Peyer's patch (tissue), 4 donors: ENCODE data around the gene IKBKG.

Source experiments
- POLR2A ChIP-seq, 2 donors: fragments of 450-650 bp; IDR thresholded peaks; one replicate each; pipeline ENCODE4 v1.5.1; 2017; ENCODE audit warnings: antibody characterized with exemption in 2 of 2, mild to moderate bottlenecking in 2 of 2, moderate library complexity in 2 of 2
- TF ChIP-seq, protein P1 (sequence below), 6 experiments: fragments of 450-650 bp in 4 of 6; fragments of 200-600 bp in 2 of 6; sonication (generic) in 1 of 6; IDR thresholded peaks; one replicate each; pipeline ENCODE4 v1.5.1; 2017 to 2019; ENCODE audit warnings: antibody characterized with exemption in 6 of 6, mild to moderate bottlenecking in 3 of 6, moderate library complexity in 1 of 6

DNA sequence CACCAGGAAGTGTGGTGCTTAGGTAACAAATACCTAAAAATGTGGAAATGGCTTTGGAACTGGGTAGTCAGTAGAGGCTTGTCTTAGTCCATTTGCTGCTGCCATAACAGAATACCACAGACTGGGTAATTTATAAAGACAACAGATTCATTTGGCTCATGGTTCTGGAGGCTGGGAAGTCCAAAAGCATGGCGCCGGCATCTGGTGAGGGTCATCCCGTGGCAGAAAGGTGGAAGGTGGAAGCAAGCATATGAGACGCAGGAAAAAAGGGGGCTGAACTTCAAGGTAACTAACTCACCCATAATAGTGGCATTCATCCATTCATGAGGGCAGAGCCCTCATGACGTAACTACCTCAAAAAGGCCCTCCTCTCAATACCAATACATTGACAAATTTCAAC lies 38.0 kb upstream of the IKBKG start:
- TF ChIP-seq, protein P1, sequence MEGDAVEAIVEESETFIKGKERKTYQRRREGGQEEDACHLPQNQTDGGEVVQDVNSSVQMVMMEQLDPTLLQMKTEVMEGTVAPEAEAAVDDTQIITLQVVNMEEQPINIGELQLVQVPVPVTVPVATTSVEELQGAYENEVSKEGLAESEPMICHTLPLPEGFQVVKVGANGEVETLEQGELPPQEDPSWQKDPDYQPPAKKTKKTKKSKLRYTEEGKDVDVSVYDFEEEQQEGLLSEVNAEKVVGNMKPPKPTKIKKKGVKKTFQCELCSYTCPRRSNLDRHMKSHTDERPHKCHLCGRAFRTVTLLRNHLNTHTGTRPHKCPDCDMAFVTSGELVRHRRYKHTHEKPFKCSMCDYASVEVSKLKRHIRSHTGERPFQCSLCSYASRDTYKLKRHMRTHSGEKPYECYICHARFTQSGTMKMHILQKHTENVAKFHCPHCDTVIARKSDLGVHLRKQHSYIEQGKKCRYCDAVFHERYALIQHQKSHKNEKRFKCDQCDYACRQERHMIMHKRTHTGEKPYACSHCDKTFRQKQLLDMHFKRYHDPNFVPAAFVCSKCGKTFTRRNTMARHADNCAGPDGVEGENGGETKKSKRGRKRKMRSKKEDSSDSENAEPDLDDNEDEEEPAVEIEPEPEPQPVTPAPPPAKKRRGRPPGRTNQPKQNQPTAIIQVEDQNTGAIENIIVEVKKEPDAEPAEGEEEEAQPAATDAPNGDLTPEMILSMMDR (IDR thresholded peaks at IDR 0.05) = no peak
- TF ChIP-seq POLR2A (IDR thresholded peaks at IDR 0.05) = no peak
